GM23338 (cell line): ENCODE data around the gene UST. TPM values are rescaled to one million over a fixed set of nuclear protein-coding genes. Genes with fewer than 3 reads are reported as not detected.
A peak's percentile ranks its signal among the peaks of the same experiment; 100 is the strongest.

ENCODE experiments used
- ATAC-seq: fragments of 200-7000 bp; cut with Tn5 transposase; 3 replicates; pipeline ENCODE4 v1.9.1; 2020
- DNase-seq: peaks from one replicate; pipeline ENCODE4 v3.0.0-alpha.2; 2015; ENCODE audit warnings: low spot score
- H2AFZ ChIP-seq: fragments of 200-600 bp; sonication (generic); 2 replicates; pipeline ENCODE4 v1.8.0; 2016; ENCODE audit warnings: antibody characterized with exemption, mild to moderate bottlenecking, moderate library complexity
- H3F3A ChIP-seq: fragments of 200-600 bp; sonication (generic); replicated peaks from 2 replicates; pipeline ENCODE4 v1.8.0; 2017; ENCODE audit warnings: antibody characterized with exemption, mixed run types, low read depth
- H3K27ac ChIP-seq: fragments of 200-600 bp; sonication (generic); 2 replicates; pipeline ENCODE4 v1.6.1; 2016; ENCODE audit warnings: low read depth
- H3K27me3 ChIP-seq: fragments of 200-600 bp; sonication (generic); 2 replicates; pipeline ENCODE4 v1.8.0; 2016; ENCODE audit warnings: mild to moderate bottlenecking, mixed run types, moderate library complexity; ENCODE audit not compliant: insufficient read depth
- H3K36me3 ChIP-seq: fragments of 200-600 bp; sonication (generic); 2 replicates; pipeline ENCODE4 v1.8.0; 2016; ENCODE audit warnings: mild to moderate bottlenecking; ENCODE audit not compliant: insufficient read depth
- H3K4me1 ChIP-seq: fragments of 200-600 bp; sonication (generic); 2 replicates; pipeline ENCODE4 v1.8.0; 2016; ENCODE audit warnings: mild to moderate bottlenecking, moderate library complexity; ENCODE audit not compliant: insufficient read depth
- H3K4me2 ChIP-seq: fragments of 200-600 bp; sonication (generic); 2 replicates; pipeline ENCODE4 v1.7.1; 2017; ENCODE audit warnings: mixed run types
- H3K4me3 ChIP-seq: fragments of 200-600 bp; sonication (generic); 2 replicates; pipeline ENCODE4 v1.6.1; 2016; ENCODE audit warnings: mixed run types
- H3K79me2 ChIP-seq: fragments of 200-600 bp; sonication (generic); replicated peaks from 2 replicates; pipeline ENCODE4 v1.8.0; 2017; ENCODE audit warnings: mild to moderate bottlenecking; ENCODE audit not compliant: insufficient read depth
- H3K9me2 ChIP-seq: fragments of 200-600 bp; sonication (generic); 2 replicates; pipeline ENCODE4 v1.8.0; 2017; ENCODE audit not compliant: insufficient read depth
- H4K20me1 ChIP-seq: fragments of 200-600 bp; sonication (generic); replicated peaks from 2 replicates; pipeline ENCODE4 v1.8.0; 2017; ENCODE audit warnings: mild to moderate bottlenecking; ENCODE audit not compliant: insufficient read depth
- H3K27ac Mint-ChIP-seq: 2 replicates; pipeline ENCODE4 v1.8.0; 2020; ENCODE audit warnings: inconsistent platforms, mild to moderate bottlenecking, moderate library complexity, mixed read lengths
- H3K27me3 Mint-ChIP-seq: 3 replicates; pipeline ENCODE4 v1.8.0; 2022; ENCODE audit warnings: low read depth, mild to moderate bottlenecking, moderate library complexity, mixed read lengths, inconsistent platforms; ENCODE audit not compliant: insufficient read depth, poor library complexity
- H3K36me3 Mint-ChIP-seq: 3 replicates; pipeline ENCODE4 v1.8.0; 2021; ENCODE audit warnings: low read depth, mild to moderate bottlenecking, inconsistent platforms, moderate library complexity, mixed read lengths
- H3K4me1 Mint-ChIP-seq: 3 replicates; pipeline ENCODE4 v1.8.0; 2020; ENCODE audit warnings: mild to moderate bottlenecking, inconsistent platforms, mixed read lengths
- H3K4me3 Mint-ChIP-seq: 3 replicates; pipeline ENCODE4 v1.8.0; 2021; ENCODE audit warnings: moderate library complexity, mild to moderate bottlenecking, inconsistent platforms, mixed read lengths
- H3K9me3 Mint-ChIP-seq: 3 replicates; pipeline ENCODE4 v1.8.0; 2020; ENCODE audit warnings: moderate library complexity, mild to moderate bottlenecking, inconsistent platforms, mixed read lengths
- CREB1 ChIP-seq: fragments of 250-450 bp; sonication (Bioruptor Pico); IDR thresholded peaks from 2 replicates; pipeline ENCODE4 v1.5.0; 2020; ENCODE audit warnings: low read depth, mild to moderate bottlenecking, moderate library complexity
- EZH2 ChIP-seq: fragments of 200-600 bp; sonication (generic); IDR thresholded peaks from one replicate; pipeline ENCODE4 v1.8.0; 2017; ENCODE audit warnings: antibody characterized with exemption, mild to moderate bottlenecking, low read depth; ENCODE audit not compliant: unreplicated experiment
- EZH2phosphoT487 ChIP-seq: fragments of 200-600 bp; sonication (generic); IDR thresholded peaks from one replicate; pipeline ENCODE4 v1.8.1; 2018; ENCODE audit warnings: antibody characterized with exemption; ENCODE audit not compliant: unreplicated experiment
- JUNB ChIP-seq: IDR thresholded peaks from one replicate; pipeline ENCODE4 v1.6.1; 2016; ENCODE audit warnings: antibody characterized with exemption; ENCODE audit not compliant: unreplicated experiment
- NANOG ChIP-seq: IDR thresholded peaks from 2 replicates; pipeline ENCODE4 v1.6.1; 2016; ENCODE audit warnings: antibody characterized with exemption, borderline replicate concordance
- STAT1 ChIP-seq: IDR thresholded peaks from one replicate; pipeline ENCODE4 v1.6.1; 2016; ENCODE audit warnings: antibody characterized with exemption; ENCODE audit not compliant: unreplicated experiment
- ZNF114 ChIP-seq: fragments of 250-450 bp; sonication (Bioruptor Pico); IDR thresholded peaks from 2 replicates; pipeline ENCODE4 v1.5.0; 2020; ENCODE audit warnings: mild to moderate bottlenecking, moderate library complexity
- ZNF331 ChIP-seq: fragments of 250-450 bp; sonication (Bioruptor Pico); IDR thresholded peaks from 2 replicates; pipeline ENCODE4 v1.5.0; 2020; ENCODE audit warnings: low read depth, mild to moderate bottlenecking, moderate library complexity
- polyA plus RNA-seq: library from polyadenylated mRNA; unstranded; fragments of >200 nt; fragmentation: Nextera tagmentation; extraction: Ambion mirVana; gene quantifications from 2 replicates; pipeline ENCODE4 v1.2.1, GENCODE V29; 2016
- total RNA-seq: library from RNA; depleted of rRNA; stranded (reverse); fragments of >200 nt; shearing (Covaris generic); gene quantifications from 2 replicates; pipeline ENCODE4 v1.2.3, GENCODE V29; 2014
- TF ChIP-seq, protein P1 (sequence below), 2 experiments: fragments of 200-600 bp in 1 of 2; sonication (generic) in 1 of 2; conservative IDR thresholded peaks; 2 replicates each; pipeline versions ENCODE4 v1.5.1 to v1.6.1; 2016 to 2017; ENCODE audit warnings: antibody characterized with exemption in 2 of 2, low read depth in 2 of 2, mild to moderate bottlenecking in 2 of 2, moderate library complexity in 1 of 2
- TF ChIP-seq, protein P2 (sequence below): IDR thresholded peaks from one replicate; pipeline ENCODE4 v1.6.1; 2018; ENCODE audit warnings: antibody characterized with exemption; ENCODE audit not compliant: unreplicated experiment

The UST gene
- total and polyA plus RNA-seq, 2 experiments from 2014 or later: 12.6 to 33.0 TPM

- H3K9me2 ChIP-seq: peaks cover 6% of the 10 kb centered on the region; the same call in 1 of the 2 replicates
- H3K4me3 Mint-ChIP-seq: peak overlapping the region; percentile 15; the same call in 1 of the 3 replicates
- H3K4me3 ChIP-seq: 0 out of 2 replicates have a peak overlapping the region, but pooled peaks have one; percentile 14
- H3K27me3 Mint-ChIP-seq: peaks cover 2% of the 10 kb centered on the region
- H3K79me2 ChIP-seq: no peaks in the 10 kb centered on the region
- peaks cover 37% of the 10 kb centered on the region for H3K4me1 Mint-ChIP-seq
- peak overlapping the region; percentile 45; the same call in 1 of the 2 replicates for H3K27ac Mint-ChIP-seq
- no peaks in the 10 kb centered on the region for H3F3A ChIP-seq
- no peak overlapping the region; the same call in 1 of the 2 replicates for H3K27ac ChIP-seq
- H2AFZ ChIP-seq: no peak overlapping the region
- H3K36me3 Mint-ChIP-seq: peaks cover 23% of the 10 kb centered on the region
- no peaks in the 10 kb centered on the region for H3K9me3 Mint-ChIP-seq
- no peaks in the 10 kb centered on the region for H3K36me3 ChIP-seq
- ATAC-seq: no peak
- H3K4me2 ChIP-seq: peak overlapping the region; percentile 18
- DNase-seq: no peak
- no peak for TF ChIP-seq EZH2
- no peak for TF ChIP-seq ZNF331
- TF ChIP-seq, protein P1, sequence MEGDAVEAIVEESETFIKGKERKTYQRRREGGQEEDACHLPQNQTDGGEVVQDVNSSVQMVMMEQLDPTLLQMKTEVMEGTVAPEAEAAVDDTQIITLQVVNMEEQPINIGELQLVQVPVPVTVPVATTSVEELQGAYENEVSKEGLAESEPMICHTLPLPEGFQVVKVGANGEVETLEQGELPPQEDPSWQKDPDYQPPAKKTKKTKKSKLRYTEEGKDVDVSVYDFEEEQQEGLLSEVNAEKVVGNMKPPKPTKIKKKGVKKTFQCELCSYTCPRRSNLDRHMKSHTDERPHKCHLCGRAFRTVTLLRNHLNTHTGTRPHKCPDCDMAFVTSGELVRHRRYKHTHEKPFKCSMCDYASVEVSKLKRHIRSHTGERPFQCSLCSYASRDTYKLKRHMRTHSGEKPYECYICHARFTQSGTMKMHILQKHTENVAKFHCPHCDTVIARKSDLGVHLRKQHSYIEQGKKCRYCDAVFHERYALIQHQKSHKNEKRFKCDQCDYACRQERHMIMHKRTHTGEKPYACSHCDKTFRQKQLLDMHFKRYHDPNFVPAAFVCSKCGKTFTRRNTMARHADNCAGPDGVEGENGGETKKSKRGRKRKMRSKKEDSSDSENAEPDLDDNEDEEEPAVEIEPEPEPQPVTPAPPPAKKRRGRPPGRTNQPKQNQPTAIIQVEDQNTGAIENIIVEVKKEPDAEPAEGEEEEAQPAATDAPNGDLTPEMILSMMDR (conservative IDR thresholded peaks at IDR 0.05; ENCODE audit: low read depth in 2 of 2): no peak
- TF ChIP-seq JUNB: no peak
- TF ChIP-seq NANOG: no peak
- TF ChIP-seq EZH2phosphoT487: no peak
- no peak for TF ChIP-seq STAT1
- H4K20me1 ChIP-seq: no peaks in the 10 kb centered on the region
- H3K27me3 ChIP-seq: no peaks in the 10 kb centered on the region
- peaks cover 24% of the 10 kb centered on the region for H3K4me1 ChIP-seq
Measured at GRCh38 chr6:149046164-149046821, 299.5 kb downstream of the UST start.

DNA sequence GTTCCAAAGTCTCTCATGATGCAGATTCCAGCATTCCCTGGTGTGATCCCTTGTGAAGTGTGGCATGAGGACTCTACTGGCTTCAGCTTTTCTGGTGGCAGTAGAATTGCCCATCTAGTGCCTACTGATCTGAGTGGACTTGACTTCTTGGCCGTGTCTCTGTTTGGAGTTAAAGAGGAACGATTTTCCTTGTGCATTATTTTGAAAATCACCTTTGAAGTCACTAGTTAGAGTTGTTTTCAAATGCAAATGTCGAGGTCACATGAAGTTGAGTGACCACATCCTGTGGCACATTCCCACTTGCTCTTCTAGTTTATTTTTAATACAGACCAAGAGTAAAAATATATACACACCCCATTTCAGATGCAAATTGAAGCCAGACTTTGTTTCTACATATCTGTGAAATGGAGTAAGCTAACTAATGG is 300.0 kb downstream of the UST start:
- Histone ChIP-seq H3K4me1 (peaks cover 24% of the 10 kb centered on the region), H4K20me1 (no peaks in the 10 kb centered on the region), H3K36me3 (no peaks in the 10 kb centered on the region), H3K4me3 (0 out of 2 replicates have a peak overlapping the region, but pooled peaks have one; percentile 14), H3K27ac (0 out of 2 replicates have a peak overlapping the region, but pooled peaks have one; percentile 50), H3K27me3 (no peaks in the 10 kb centered on the region), H3K4me2 (peak overlapping the region; percentile 18), H3K9me2 (peaks cover 6% of the 10 kb centered on the region; the same call in 1 of the 2 replicates), H3F3A (no peaks in the 10 kb centered on the region), H3K79me2 (no peaks in the 10 kb centered on the region), H2AFZ (no peak overlapping the region)
- no peak for DNase-seq
- H3K27me3 Mint-ChIP-seq: peaks cover 2% of the 10 kb centered on the region
- H3K36me3 Mint-ChIP-seq: peaks cover 18% of the 10 kb centered on the region
- peaks cover 40% of the 10 kb centered on the region for H3K4me1 Mint-ChIP-seq
- no peak for ATAC-seq
- peak overlapping the region; percentile 15; the same call in 1 of the 3 replicates for H3K4me3 Mint-ChIP-seq
- no peaks in the 10 kb centered on the region for H3K9me3 Mint-ChIP-seq
- H3K27ac Mint-ChIP-seq: peak overlapping the region; percentile 45; the same call in 1 of the 2 replicates
- TF ChIP-seq ZNF114 (CRISPR knock-in tag) (no peak), EZH2phosphoT487 (no peak), CREB1 (CRISPR knock-in tag) (no peak), EZH2 (no peak), ZNF331 (no peak), JUNB (no peak), STAT1 (no peak)
- TF ChIP-seq, protein P2, sequence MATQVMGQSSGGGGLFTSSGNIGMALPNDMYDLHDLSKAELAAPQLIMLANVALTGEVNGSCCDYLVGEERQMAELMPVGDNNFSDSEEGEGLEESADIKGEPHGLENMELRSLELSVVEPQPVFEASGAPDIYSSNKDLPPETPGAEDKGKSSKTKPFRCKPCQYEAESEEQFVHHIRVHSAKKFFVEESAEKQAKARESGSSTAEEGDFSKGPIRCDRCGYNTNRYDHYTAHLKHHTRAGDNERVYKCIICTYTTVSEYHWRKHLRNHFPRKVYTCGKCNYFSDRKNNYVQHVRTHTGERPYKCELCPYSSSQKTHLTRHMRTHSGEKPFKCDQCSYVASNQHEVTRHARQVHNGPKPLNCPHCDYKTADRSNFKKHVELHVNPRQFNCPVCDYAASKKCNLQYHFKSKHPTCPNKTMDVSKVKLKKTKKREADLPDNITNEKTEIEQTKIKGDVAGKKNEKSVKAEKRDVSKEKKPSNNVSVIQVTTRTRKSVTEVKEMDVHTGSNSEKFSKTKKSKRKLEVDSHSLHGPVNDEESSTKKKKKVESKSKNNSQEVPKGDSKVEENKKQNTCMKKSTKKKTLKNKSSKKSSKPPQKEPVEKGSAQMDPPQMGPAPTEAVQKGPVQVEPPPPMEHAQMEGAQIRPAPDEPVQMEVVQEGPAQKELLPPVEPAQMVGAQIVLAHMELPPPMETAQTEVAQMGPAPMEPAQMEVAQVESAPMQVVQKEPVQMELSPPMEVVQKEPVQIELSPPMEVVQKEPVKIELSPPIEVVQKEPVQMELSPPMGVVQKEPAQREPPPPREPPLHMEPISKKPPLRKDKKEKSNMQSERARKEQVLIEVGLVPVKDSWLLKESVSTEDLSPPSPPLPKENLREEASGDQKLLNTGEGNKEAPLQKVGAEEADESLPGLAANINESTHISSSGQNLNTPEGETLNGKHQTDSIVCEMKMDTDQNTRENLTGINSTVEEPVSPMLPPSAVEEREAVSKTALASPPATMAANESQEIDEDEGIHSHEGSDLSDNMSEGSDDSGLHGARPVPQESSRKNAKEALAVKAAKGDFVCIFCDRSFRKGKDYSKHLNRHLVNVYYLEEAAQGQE: no peak
- TF ChIP-seq, protein P1 (conservative IDR thresholded peaks at IDR 0.05; ENCODE audit: low read depth in 2 of 2): no peak
